ENCODE data around the gene ADAMTS4.

Gene ADAMTS4

DNA sequence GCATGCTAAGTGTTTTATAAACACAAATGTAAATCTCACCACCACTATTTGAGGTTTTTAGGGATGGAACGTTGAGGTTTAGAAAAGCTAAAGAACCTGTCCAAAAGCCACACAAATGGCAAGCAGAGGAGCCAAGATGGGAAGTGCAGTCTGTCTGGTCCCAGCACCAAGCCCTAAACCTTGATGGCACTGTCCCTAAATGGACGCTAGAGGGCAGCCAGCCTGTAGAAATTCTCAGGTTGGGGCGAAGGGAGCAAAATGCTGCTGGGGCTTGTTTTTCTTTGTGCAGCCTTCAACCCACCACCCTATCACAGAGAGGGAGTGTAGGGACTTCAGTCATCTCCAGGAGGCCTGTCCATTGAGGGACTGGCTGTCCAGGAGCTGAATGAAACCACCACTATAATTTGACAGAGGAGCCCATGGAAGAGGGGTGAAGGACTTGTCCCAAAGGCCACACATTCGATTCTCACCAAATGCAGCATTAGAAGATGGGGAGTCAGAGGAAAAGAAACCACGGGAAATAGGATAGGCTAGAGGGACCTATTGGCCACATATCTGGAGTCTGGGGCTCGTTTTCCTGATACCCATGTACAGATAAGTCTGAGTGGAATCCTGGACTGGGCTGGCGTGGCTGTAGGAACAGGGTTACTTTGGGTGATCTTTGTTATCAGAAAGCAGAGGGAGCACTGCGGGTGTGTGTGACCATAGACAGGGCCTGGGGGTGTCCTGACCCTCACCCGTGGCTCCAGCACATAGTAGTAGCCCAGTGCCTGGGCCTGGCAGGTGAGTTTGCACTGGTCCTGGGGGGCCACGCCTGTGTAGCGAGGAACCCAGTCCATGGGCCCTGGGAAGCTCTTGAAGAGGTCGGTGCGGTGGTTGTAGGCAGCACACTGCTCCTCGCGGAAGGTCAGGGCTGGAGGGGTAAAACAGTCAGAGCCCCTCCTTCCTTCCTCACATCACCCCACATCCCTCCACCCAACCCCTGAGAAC is 6.1 kb downstream of the ADAMTS4 start:
- ChIA-PET POLR2A (ENCODE audit: low non-redundant PET) (no interaction called here), CTCF (interaction anchor here (0.6 to 1.8 kb wide), 10 partner anchors 10 to 208 kb away, joined by 3 to 4 read pairs (median 3); partner anchors contain the start of genes NDUFS2, PPOX and TOMM40L)
- TF ChIP-seq, protein P1, sequence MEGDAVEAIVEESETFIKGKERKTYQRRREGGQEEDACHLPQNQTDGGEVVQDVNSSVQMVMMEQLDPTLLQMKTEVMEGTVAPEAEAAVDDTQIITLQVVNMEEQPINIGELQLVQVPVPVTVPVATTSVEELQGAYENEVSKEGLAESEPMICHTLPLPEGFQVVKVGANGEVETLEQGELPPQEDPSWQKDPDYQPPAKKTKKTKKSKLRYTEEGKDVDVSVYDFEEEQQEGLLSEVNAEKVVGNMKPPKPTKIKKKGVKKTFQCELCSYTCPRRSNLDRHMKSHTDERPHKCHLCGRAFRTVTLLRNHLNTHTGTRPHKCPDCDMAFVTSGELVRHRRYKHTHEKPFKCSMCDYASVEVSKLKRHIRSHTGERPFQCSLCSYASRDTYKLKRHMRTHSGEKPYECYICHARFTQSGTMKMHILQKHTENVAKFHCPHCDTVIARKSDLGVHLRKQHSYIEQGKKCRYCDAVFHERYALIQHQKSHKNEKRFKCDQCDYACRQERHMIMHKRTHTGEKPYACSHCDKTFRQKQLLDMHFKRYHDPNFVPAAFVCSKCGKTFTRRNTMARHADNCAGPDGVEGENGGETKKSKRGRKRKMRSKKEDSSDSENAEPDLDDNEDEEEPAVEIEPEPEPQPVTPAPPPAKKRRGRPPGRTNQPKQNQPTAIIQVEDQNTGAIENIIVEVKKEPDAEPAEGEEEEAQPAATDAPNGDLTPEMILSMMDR (conservative IDR thresholded peaks at IDR 0.05; ENCODE audit: low read depth), result peak; percentile 93
- peak; percentile 78 for DNase-seq (ENCODE audit: low spot score)
- peak overlapping the region; percentile 10; the same call in 1 of the 2 replicates for H3K27ac ChIP-seq

DNA sequence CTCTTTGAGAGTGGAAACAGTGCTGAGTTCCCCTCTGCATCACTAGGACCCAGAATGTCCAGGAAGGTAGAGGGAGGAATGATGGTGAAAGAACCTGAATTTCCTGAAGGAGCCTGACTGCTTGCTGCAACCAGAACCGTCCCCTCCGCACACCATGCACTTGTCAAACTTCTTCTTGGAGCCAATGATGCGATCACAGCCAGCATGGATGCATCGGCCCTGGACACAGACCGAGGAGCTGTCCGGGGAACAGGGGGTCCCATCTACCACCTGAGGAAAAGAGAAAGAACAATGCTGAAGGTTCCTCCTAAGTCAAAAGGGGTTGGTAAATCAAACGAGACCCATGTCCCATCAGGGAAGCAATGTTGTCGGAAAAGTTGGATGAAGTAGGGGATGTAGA is 6.9 kb downstream of the ADAMTS4 start:
- no peak for DNase-seq (ENCODE audit: low spot score)
- POLR2A ChIA-PET (ENCODE audit: low non-redundant PET), result no interaction called here
- H3K27ac ChIP-seq, result no peak overlapping the region
- TF ChIP-seq, protein P1 (conservative IDR thresholded peaks at IDR 0.05; ENCODE audit: low read depth), result no peak
- CTCF ChIA-PET, result interaction anchor here (0.6 to 1.3 kb wide), 6 partner anchors 10 to 207 kb away, joined by 3 to 4 read pairs (median 3); partner anchors contain the start of gene NDUFS2

DNA sequence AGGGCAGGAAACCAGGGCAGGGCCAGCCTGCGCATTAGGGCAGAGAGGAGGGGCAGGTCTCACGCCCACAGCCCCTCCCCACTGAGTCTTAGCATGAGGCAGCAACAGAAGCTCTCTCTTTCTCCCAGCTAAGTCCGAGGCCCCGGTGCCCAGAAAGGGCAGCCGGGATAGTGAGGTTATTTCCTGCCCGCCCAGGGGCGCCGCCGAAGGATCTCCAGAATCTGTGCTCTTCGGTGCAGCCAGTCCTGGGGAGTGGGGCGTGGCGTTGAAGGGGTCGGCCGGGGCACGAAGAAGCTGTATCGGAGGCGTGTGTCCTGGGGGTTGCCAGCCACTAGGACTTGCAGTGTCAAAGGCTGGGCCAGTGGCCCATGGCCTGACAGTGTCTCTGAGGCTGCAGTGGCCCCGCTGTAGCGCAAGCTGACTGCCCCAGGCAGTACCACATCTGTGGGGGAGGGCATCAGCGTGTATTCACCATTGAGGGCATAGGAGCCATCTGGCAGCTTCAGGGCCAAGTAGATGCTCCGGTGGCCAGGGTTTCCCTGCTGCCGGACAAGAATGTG is 7.8 kb downstream of the ADAMTS4 start:
- DNase-seq (ENCODE audit: low spot score), result no peak
- no peak overlapping the region for H3K27ac ChIP-seq
- POLR2A ChIA-PET (ENCODE audit: low non-redundant PET), result no interaction called here
- TF ChIP-seq, protein P1 (conservative IDR thresholded peaks at IDR 0.05; ENCODE audit: low read depth), result no peak
- CTCF ChIA-PET, result interaction anchor here (1.0 to 1.1 kb wide), 2 partner anchors 10 to 191 kb away, joined by 3 read pairs; no protein-coding TSS in a partner anchor

DNA sequence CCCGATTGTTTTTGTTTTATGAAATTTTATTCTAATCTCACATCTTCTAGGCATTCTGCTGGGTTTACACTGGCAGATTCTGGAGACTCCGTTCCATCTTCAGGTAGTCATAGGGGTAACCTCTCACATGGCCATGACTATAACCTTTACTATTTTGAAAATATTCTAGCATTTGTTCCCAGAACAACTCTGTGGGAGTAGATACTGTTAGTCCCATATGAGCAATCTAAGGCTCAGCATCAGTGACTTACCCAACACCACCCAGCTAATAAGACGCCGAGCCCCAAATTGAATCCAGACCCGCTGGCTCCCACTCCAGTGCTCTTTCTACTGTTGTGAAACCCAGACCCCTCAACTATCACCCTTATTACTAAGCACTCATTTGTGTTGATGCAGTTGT is 9.8 kb downstream of the ADAMTS4 start:
- ChIA-PET POLR2A (ENCODE audit: low non-redundant PET) (no interaction called here), CTCF (no interaction called here)
- no peak for DNase-seq (ENCODE audit: low spot score)
- TF ChIP-seq, protein P1 (conservative IDR thresholded peaks at IDR 0.05; ENCODE audit: low read depth), result no peak
- H3K27ac ChIP-seq, result no peak overlapping the region

DNA sequence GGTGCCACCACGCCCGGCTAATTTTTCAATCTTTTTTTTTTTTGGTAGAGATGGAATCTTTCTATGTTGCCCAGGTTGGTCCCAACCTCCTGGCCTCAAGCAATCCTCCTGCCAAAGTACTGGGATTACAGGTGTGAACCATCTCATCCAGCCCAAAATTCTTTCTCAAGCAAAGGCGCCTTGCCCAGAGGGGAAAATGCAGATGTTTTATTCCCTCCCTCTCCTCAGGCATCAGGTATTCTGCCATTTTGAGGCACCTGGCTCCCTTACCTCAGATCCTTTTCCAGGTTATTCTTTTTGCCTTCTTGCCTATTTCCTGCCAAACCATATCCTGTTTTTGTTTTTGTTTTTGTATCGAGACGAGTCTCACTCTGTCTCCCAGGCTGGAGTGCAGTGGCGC is 10.5 kb downstream of the ADAMTS4 start:
- CTCF ChIA-PET, result interaction anchor here (0.6 kb wide), 1 partner anchor 252 kb away, joined by 4 read pairs; no protein-coding TSS in a partner anchor
- POLR2A ChIA-PET (ENCODE audit: low non-redundant PET), result no interaction called here
- TF ChIP-seq, protein P1 (conservative IDR thresholded peaks at IDR 0.05; ENCODE audit: low read depth), result no peak
- H3K27ac ChIP-seq, result no peak overlapping the region
- DNase-seq (ENCODE audit: low spot score), result no peak

DNA sequence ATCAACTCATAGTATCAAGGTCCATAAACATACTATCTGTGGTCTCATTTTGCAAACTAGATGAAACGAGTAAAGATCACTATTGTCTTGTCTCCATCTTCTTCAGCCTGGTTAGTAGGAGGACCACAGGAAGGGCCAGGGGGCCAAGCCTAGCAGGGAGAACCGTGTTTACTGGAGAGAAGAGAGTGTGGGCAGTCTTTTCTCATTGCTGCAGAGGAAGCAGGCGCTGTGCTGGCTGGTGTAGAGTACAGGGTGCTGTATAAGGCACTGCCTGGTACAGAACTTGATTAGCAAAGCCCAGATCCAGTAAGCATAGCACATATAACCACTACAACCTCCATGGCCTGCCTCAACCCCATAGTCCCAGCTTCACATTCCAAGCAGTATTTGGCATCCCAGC is 11.5 kb downstream of the ADAMTS4 start:
- no peak overlapping the region for H3K27ac ChIP-seq

More for the DNA sequence above, 11.5 kb downstream of the ADAMTS4 start:
- TF ChIP-seq, protein P1 (conservative IDR thresholded peaks at IDR 0.05; ENCODE audit: low read depth), result no peak
- ChIA-PET POLR2A (ENCODE audit: low non-redundant PET) (no interaction called here), CTCF (interaction anchor here (0.6 to 0.8 kb wide), 2 partner anchors 39 to 201 kb away, joined by 3 to 4 read pairs; no protein-coding TSS in a partner anchor)
- DNase-seq (ENCODE audit: low spot score), result no peak
